ENCODE data around the gene SYNRG.
"Not testable (repeated sequence)": the region's sequence is repeated elsewhere in the genome, so short reads cannot be mapped to it uniquely, and the experiment has no call there.

The SYNRG gene

GRCh38 chr17:37614391-37614790 is 5.2 kb upstream of the SYNRG start:
- Mint-ChIP-seq H3K4me3 (no peak overlapping the region), H3K27me3 (no peaks in the 10 kb centered on the region), H3K9me3 (no peaks in the 10 kb centered on the region), H3K27ac (no peak overlapping the region), H3K36me3 (ENCODE audit: low read depth) (peaks cover 58% of the 10 kb centered on the region), H3K4me1 (ENCODE audit: low read depth) (peaks cover 9% of the 10 kb centered on the region)
- DNase-seq: no peak

- DNase-seq: no peak
- no peaks in the 10 kb centered on the region for H3K9me3 Mint-ChIP-seq
- peaks cover 26% of the 10 kb centered on the region for H3K4me1 Mint-ChIP-seq (ENCODE audit: low read depth)
- H3K4me3 Mint-ChIP-seq: no peak overlapping the region
- peak overlapping the region; percentile 50 for H3K27ac Mint-ChIP-seq
- H3K36me3 Mint-ChIP-seq (ENCODE audit: low read depth): peaks cover 49% of the 10 kb centered on the region
- H3K27me3 Mint-ChIP-seq: no peaks in the 10 kb centered on the region
Measured at GRCh38 chr17:37610971-37611370, 1.8 kb upstream of the SYNRG start.

- H3K27ac Mint-ChIP-seq: peak overlapping the region; percentile 94
- peak overlapping the region; percentile 89 for H3K4me3 Mint-ChIP-seq
- H3K9me3 Mint-ChIP-seq: not testable (repeated sequence)
Measured at GRCh38 chr17:37610041-37610420, 813 bp upstream of the SYNRG start.

GRCh38 chr17:37608351-37609169 is 658 bp downstream of the SYNRG start:
- no peak for DNase-seq
- Mint-ChIP-seq H3K27me3 (no peaks in the 10 kb centered on the region), H3K9me3 (no peaks in the 10 kb centered on the region), H3K27ac (peak overlapping the region; percentile 94), H3K36me3 (ENCODE audit: low read depth) (peaks cover 50% of the 10 kb centered on the region), H3K4me3 (peak overlapping the region; percentile 89), H3K4me1 (ENCODE audit: low read depth) (peaks cover 50% of the 10 kb centered on the region)

More at GRCh38 chr17:37610041-37610420, 813 bp upstream of the SYNRG start:
- not testable (repeated sequence) for DNase-seq, H3K27me3 Mint-ChIP-seq
- peaks cover 35% of the 10 kb centered on the region for H3K4me1 Mint-ChIP-seq (ENCODE audit: low read depth)
- peaks cover 53% of the 10 kb centered on the region for H3K36me3 Mint-ChIP-seq (ENCODE audit: low read depth)

GRCh38 chr17:37607637-37608331 is 1.4 kb downstream of the SYNRG start:
- H3K9me3 Mint-ChIP-seq: no peaks in the 10 kb centered on the region
- DNase-seq: peak; percentile 38
- peak overlapping the region; percentile 89 for H3K4me3 Mint-ChIP-seq
- peaks cover 49% of the 10 kb centered on the region for H3K36me3 Mint-ChIP-seq (ENCODE audit: low read depth)
- peak overlapping the region; percentile 94 for H3K27ac Mint-ChIP-seq
- no peaks in the 10 kb centered on the region for H3K27me3 Mint-ChIP-seq
- H3K4me1 Mint-ChIP-seq (ENCODE audit: low read depth): peaks cover 56% of the 10 kb centered on the region

- Mint-ChIP-seq H3K4me1 (ENCODE audit: low read depth) (peaks cover 62% of the 10 kb centered on the region), H3K36me3 (ENCODE audit: low read depth) (peaks cover 49% of the 10 kb centered on the region), H3K9me3 (no peaks in the 10 kb centered on the region), H3K27me3 (no peaks in the 10 kb centered on the region), H3K4me3 (peak overlapping the region; percentile 89), H3K27ac (peak overlapping the region; percentile 94)
- no peak for DNase-seq
Measured at GRCh38 chr17:37605813-37606505, 3.3 kb downstream of the SYNRG start.

GRCh38 chr17:37605081-37605480 is 4.1 kb downstream of the SYNRG start:
- no peak for DNase-seq
- Mint-ChIP-seq H3K27ac (peak overlapping the region; percentile 94), H3K4me1 (ENCODE audit: low read depth) (peaks cover 65% of the 10 kb centered on the region), H3K9me3 (no peaks in the 10 kb centered on the region), H3K36me3 (ENCODE audit: low read depth) (peaks cover 56% of the 10 kb centered on the region), H3K4me3 (peak overlapping the region; percentile 89), H3K27me3 (no peaks in the 10 kb centered on the region)

- H3K36me3 Mint-ChIP-seq (ENCODE audit: low read depth): peaks cover 60% of the 10 kb centered on the region
- no peaks in the 10 kb centered on the region for H3K27me3 Mint-ChIP-seq
- H3K27ac Mint-ChIP-seq: peak overlapping the region; percentile 94
- no peaks in the 10 kb centered on the region for H3K9me3 Mint-ChIP-seq
- H3K4me3 Mint-ChIP-seq: peak overlapping the region; percentile 89
- DNase-seq: no peak
- H3K4me1 Mint-ChIP-seq (ENCODE audit: low read depth): peaks cover 61% of the 10 kb centered on the region
Measured at GRCh38 chr17:37604556-37604955, 4.7 kb downstream of the SYNRG start.

GRCh38 chr17:37598145-37598544 is 11.1 kb downstream of the SYNRG start:
- Mint-ChIP-seq H3K9me3 (no peaks in the 10 kb centered on the region), H3K4me3 (no peak overlapping the region), H3K27ac (peak overlapping the region; percentile 4), H3K27me3 (no peaks in the 10 kb centered on the region), H3K4me1 (ENCODE audit: low read depth) (peaks cover 55% of the 10 kb centered on the region), H3K36me3 (ENCODE audit: low read depth) (peaks cover 78% of the 10 kb centered on the region)
- DNase-seq: no peak

GRCh38 chr17:37592291-37592690 is 16.9 kb downstream of the SYNRG start:
- DNase-seq: no peak
- peaks cover 86% of the 10 kb centered on the region for H3K36me3 Mint-ChIP-seq (ENCODE audit: low read depth)
- H3K27ac Mint-ChIP-seq: peak overlapping the region; percentile 54
- peaks cover 62% of the 10 kb centered on the region for H3K4me1 Mint-ChIP-seq (ENCODE audit: low read depth)
- H3K4me3 Mint-ChIP-seq: no peak overlapping the region
- H3K9me3 Mint-ChIP-seq: no peaks in the 10 kb centered on the region
- H3K27me3 Mint-ChIP-seq: no peaks in the 10 kb centered on the region

GRCh38 chr17:37585066-37585465 is 24.2 kb downstream of the SYNRG start:
- no peak overlapping the region for H3K27ac Mint-ChIP-seq
- no peak overlapping the region for H3K4me3 Mint-ChIP-seq
- H3K27me3 Mint-ChIP-seq: no peaks in the 10 kb centered on the region
- peaks cover 77% of the 10 kb centered on the region for H3K36me3 Mint-ChIP-seq (ENCODE audit: low read depth)
- DNase-seq: no peak
- peaks cover 18% of the 10 kb centered on the region for H3K4me1 Mint-ChIP-seq (ENCODE audit: low read depth)
- H3K9me3 Mint-ChIP-seq: no peaks in the 10 kb centered on the region

GRCh38 chr17:37576281-37576680 is 32.9 kb downstream of the SYNRG start:
- H3K9me3 Mint-ChIP-seq: no peaks in the 10 kb centered on the region

GRCh38 chr17:37574427-37574826 is 34.8 kb downstream of the SYNRG start:
- H3K4me1 Mint-ChIP-seq (ENCODE audit: low read depth): peaks cover 4% of the 10 kb centered on the region
- peak overlapping the region; percentile 38 for H3K27ac Mint-ChIP-seq
- H3K9me3 Mint-ChIP-seq: no peaks in the 10 kb centered on the region
- H3K4me3 Mint-ChIP-seq: no peak overlapping the region
- no peak for DNase-seq
- no peaks in the 10 kb centered on the region for H3K27me3 Mint-ChIP-seq
- peaks cover 83% of the 10 kb centered on the region for H3K36me3 Mint-ChIP-seq (ENCODE audit: low read depth)

More at GRCh38 chr17:37576281-37576680, 32.9 kb downstream of the SYNRG start:
- Mint-ChIP-seq H3K27ac (peak overlapping the region; percentile 55), H3K4me1 (ENCODE audit: low read depth) (peaks cover 2% of the 10 kb centered on the region), H3K4me3 (no peak overlapping the region), H3K36me3 (ENCODE audit: low read depth) (peaks cover 82% of the 10 kb centered on the region), H3K27me3 (no peaks in the 10 kb centered on the region)
- no peak for DNase-seq

- Mint-ChIP-seq H3K27ac (no peak overlapping the region), H3K4me3 (no peak overlapping the region), H3K36me3 (ENCODE audit: low read depth) (peaks cover 88% of the 10 kb centered on the region), H3K9me3 (no peaks in the 10 kb centered on the region), H3K27me3 (no peaks in the 10 kb centered on the region), H3K4me1 (ENCODE audit: low read depth) (peaks cover 4% of the 10 kb centered on the region)
- no peak for DNase-seq
Measured at GRCh38 chr17:37571674-37572073, 37.5 kb downstream of the SYNRG start.
